ENCODE measurements around the gene AIFM3.

DNA sequence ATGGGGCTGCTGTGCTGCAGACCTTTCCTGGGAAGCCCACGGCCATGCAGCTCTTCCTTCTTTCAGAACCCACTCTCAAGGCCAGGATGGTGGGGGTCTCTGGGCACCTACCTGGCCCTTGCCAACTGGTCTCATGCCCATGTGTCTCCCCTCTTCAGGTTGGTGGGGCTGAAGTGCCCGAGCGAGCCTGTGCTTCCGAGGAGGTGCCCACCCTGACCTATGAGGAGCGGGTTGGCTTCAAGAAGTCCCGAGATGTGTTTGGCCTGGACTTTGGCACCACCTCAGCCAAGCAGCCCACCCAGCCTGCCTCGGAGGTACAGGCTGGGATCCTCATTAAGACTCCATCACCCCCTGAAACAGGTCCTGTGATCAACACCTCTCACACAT is 25.0 kb downstream of the AIFM3 start:
- TF ChIP-seq, protein P1, sequence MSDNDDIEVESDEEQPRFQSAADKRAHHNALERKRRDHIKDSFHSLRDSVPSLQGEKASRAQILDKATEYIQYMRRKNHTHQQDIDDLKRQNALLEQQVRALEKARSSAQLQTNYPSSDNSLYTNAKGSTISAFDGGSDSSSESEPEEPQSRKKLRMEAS (IDR thresholded peaks at IDR 0.05): no peak
- TF ChIP-seq, protein P2, sequence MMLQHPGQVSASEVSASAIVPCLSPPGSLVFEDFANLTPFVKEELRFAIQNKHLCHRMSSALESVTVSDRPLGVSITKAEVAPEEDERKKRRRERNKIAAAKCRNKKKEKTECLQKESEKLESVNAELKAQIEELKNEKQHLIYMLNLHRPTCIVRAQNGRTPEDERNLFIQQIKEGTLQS (IDR thresholded peaks at IDR 0.05): no peak
- TF ChIP-seq GABPA (IDR thresholded peaks at IDR 0.05 in 1 of 2, conservative IDR thresholded peaks at IDR 0.05 in 1 of 2): no peak
- TF ChIP-seq, protein P3, sequence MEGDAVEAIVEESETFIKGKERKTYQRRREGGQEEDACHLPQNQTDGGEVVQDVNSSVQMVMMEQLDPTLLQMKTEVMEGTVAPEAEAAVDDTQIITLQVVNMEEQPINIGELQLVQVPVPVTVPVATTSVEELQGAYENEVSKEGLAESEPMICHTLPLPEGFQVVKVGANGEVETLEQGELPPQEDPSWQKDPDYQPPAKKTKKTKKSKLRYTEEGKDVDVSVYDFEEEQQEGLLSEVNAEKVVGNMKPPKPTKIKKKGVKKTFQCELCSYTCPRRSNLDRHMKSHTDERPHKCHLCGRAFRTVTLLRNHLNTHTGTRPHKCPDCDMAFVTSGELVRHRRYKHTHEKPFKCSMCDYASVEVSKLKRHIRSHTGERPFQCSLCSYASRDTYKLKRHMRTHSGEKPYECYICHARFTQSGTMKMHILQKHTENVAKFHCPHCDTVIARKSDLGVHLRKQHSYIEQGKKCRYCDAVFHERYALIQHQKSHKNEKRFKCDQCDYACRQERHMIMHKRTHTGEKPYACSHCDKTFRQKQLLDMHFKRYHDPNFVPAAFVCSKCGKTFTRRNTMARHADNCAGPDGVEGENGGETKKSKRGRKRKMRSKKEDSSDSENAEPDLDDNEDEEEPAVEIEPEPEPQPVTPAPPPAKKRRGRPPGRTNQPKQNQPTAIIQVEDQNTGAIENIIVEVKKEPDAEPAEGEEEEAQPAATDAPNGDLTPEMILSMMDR (IDR thresholded peaks at IDR 0.05; ENCODE audit: low read depth, low read length, missing input control): no peak

Data from liver (tissue), 3 donors.